Gastroesophageal sphincter (tissue), 4 donors: ENCODE results near the gene CEP131. TPM values are rescaled to one million over a fixed set of nuclear protein-coding genes. Genes with fewer than 3 reads are reported as not detected.

ENCODE experiments used
- ATAC-seq: fragments of 150-250 bp; one replicate; pipeline ENCODE4 v1.9.1; 2016; ENCODE audit warnings: mild to moderate bottlenecking, moderate library complexity
- H3K27ac ChIP-seq, 4 donors: fragments of 200-600 bp; sonication (generic) in 3 of 4; 1 replicate in 3 of 4; 2 replicates in 1 of 4; pipeline ENCODE4 v1.5.1; 2016 to 2019
- H3K27me3 ChIP-seq: fragments of 200-600 bp; sonication (generic); one replicate; pipeline ENCODE4 v1.5.1; 2019
- H3K36me3 ChIP-seq, 2 donors: fragments of 200-600 bp; sonication (generic); one replicate each; pipeline ENCODE4 v1.5.1; 2019; ENCODE audit warnings: control low read depth in 1 of 2
- H3K4me1 ChIP-seq, 3 donors: fragments of 200-600 bp; sonication (generic); 1 replicate in 2 of 3; 2 replicates in 1 of 3; pipeline ENCODE4 v1.5.1; 2016 to 2019; ENCODE audit warnings: control low read depth in 2 of 3
- H3K4me3 ChIP-seq, 2 donors: fragments of 200-600 bp; sonication (generic); one replicate each; pipeline ENCODE4 v1.5.1; 2019; ENCODE audit warnings: mild to moderate bottlenecking in 1 of 2, moderate library complexity in 1 of 2
- H3K9me3 ChIP-seq, 3 donors: fragments of 200-600 bp; sonication (generic); one replicate each; pipeline ENCODE4 v1.5.1; 2017 to 2019; ENCODE audit warnings: control low read depth in 2 of 3
- EP300 ChIP-seq: sonication (generic); formaldehyde crosslinking; IDR thresholded peaks from one replicate; pipeline ENCODE4 v1.6.1; 2017; ENCODE audit warnings: antibody characterized with exemption, mild to moderate bottlenecking
- POLR2A ChIP-seq, 2 donors: fragments of 450-650 bp; IDR thresholded peaks; one replicate each; pipeline ENCODE4 v1.6.1; 2017; ENCODE audit warnings: antibody characterized with exemption in 2 of 2, mild to moderate bottlenecking in 2 of 2, moderate library complexity in 1 of 2
- POLR2AphosphoS5 ChIP-seq: sonication (generic); formaldehyde crosslinking; IDR thresholded peaks from one replicate; pipeline ENCODE4 v1.6.1; 2017; ENCODE audit warnings: antibody characterized with exemption
- WGBS, 2 donors: methylation state at CpG; one replicate each; pipeline ENCODE4 v1.1.5; 2018; ENCODE audit warnings: low coverage in 1 of 2; 5-methylcytosine and 5-hydroxymethylcytosine counted together
- total RNA-seq, 4 donors: library from RNA; depleted of rRNA; stranded (reverse); fragments of >200 nt; gene quantifications; one replicate each; pipeline ENCODE4 v1.1.0, GENCODE V29; 2016
- TF ChIP-seq, protein P1 (sequence below), 4 experiments: fragments of 200-600 bp in 2 of 4; fragments of 450-650 bp in 2 of 4; sonication (generic) in 1 of 4; IDR thresholded peaks; one replicate each; pipeline ENCODE4 v1.5.1; 2017 to 2019; ENCODE audit warnings: antibody characterized with exemption in 4 of 4, mild to moderate bottlenecking in 2 of 4, moderate library complexity in 2 of 4

The CEP131 gene
- total RNA-seq, 4 donors from 2014 or later, result 4.4 to 12.0 (median 6.4) TPM

DNA sequence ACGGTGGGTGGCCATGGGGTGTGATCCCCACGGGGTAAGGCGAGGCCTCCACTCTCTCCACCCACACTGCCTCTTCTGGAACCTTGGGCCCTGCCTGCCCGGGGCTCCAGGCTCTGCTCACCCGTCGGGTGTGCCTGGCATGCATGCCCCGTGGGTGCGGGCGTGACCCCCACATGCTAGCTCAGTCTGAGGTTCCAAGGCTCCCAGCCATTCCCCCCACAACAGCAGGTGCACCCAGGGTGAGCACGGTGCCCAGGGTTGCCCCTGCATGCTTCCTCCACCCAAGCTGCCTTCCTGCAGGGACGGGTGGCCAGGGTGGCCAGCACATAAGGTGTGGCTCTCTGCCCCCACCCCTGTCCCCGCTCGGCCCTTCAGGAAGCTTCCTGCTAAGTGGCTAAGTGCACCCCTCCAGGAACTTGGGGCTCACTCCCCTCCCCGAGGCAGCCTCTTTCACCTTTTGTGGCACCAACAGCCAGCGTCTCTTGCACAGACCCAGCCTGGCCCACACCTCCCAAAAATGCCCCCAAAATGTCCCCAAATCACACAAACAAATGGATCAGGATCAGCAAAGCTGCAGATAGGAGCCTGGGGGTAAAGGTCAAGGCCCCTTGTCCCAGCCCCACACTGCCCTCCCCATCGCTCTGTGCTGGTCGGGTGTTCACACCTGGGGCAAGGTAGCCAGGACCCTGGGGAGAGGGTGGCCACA lies 78.9 kb downstream of the CEP131 start:
- H3K9me3 ChIP-seq, result no peaks in the 10 kb centered on the region
- ATAC-seq, result no peak
- H3K36me3 ChIP-seq, result no peaks in the 10 kb centered on the region
- 100% methylated on average over 1 of the region's 17 CpGs; no CpG with 5 or more reads in 1 of the 2 donors for WGBS, 2 donors
- H3K27ac ChIP-seq, result no peak overlapping the region
- TF ChIP-seq POLR2AphosphoS5, result no peak
- TF ChIP-seq, protein P1, sequence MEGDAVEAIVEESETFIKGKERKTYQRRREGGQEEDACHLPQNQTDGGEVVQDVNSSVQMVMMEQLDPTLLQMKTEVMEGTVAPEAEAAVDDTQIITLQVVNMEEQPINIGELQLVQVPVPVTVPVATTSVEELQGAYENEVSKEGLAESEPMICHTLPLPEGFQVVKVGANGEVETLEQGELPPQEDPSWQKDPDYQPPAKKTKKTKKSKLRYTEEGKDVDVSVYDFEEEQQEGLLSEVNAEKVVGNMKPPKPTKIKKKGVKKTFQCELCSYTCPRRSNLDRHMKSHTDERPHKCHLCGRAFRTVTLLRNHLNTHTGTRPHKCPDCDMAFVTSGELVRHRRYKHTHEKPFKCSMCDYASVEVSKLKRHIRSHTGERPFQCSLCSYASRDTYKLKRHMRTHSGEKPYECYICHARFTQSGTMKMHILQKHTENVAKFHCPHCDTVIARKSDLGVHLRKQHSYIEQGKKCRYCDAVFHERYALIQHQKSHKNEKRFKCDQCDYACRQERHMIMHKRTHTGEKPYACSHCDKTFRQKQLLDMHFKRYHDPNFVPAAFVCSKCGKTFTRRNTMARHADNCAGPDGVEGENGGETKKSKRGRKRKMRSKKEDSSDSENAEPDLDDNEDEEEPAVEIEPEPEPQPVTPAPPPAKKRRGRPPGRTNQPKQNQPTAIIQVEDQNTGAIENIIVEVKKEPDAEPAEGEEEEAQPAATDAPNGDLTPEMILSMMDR (IDR thresholded peaks at IDR 0.05), result no peak
- TF ChIP-seq POLR2A (IDR thresholded peaks at IDR 0.05), result no peak
- no peak for TF ChIP-seq EP300
- peaks cover 0 to 13% (median 4%) of the 10 kb centered on the region in 3 donors for H3K4me1 ChIP-seq
- no peak overlapping the region for H3K4me3 ChIP-seq
- H3K27me3 ChIP-seq, result no peaks in the 10 kb centered on the region

DNA sequence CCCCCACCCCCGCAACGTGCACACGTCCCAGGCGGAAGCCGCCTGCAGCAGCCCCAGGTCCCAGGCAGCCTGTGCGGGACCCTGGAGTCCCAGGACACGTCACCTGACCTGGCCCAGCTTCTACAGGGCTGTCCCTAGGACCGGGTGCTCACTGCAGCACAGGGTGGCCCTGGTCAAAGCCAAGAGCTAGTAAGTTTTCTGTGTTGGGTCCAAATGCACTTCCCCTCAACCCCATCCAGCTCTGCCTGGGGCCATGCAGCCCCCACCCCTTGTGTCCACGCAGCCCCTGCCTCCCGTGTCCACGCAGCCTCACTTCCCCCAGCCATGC lies 79.6 kb downstream of the CEP131 start:
- TF ChIP-seq POLR2AphosphoS5 (no peak), POLR2A (IDR thresholded peaks at IDR 0.05) (no peak), EP300 (no peak)
- TF ChIP-seq, protein P1 (IDR thresholded peaks at IDR 0.05), result no peak
- Histone ChIP-seq H3K36me3 (no peaks in the 10 kb centered on the region), H3K27me3 (no peaks in the 10 kb centered on the region), H3K9me3 (no peaks in the 10 kb centered on the region), H3K27ac (no peak overlapping the region), H3K4me1 (peaks cover 0 to 13% (median 4%) of the 10 kb centered on the region in 3 donors), H3K4me3 (no peak overlapping the region)
- WGBS, 2 donors, result no CpG with 5 or more reads among the region's 11 CpGs
- peak; percentile 30 for ATAC-seq

DNA sequence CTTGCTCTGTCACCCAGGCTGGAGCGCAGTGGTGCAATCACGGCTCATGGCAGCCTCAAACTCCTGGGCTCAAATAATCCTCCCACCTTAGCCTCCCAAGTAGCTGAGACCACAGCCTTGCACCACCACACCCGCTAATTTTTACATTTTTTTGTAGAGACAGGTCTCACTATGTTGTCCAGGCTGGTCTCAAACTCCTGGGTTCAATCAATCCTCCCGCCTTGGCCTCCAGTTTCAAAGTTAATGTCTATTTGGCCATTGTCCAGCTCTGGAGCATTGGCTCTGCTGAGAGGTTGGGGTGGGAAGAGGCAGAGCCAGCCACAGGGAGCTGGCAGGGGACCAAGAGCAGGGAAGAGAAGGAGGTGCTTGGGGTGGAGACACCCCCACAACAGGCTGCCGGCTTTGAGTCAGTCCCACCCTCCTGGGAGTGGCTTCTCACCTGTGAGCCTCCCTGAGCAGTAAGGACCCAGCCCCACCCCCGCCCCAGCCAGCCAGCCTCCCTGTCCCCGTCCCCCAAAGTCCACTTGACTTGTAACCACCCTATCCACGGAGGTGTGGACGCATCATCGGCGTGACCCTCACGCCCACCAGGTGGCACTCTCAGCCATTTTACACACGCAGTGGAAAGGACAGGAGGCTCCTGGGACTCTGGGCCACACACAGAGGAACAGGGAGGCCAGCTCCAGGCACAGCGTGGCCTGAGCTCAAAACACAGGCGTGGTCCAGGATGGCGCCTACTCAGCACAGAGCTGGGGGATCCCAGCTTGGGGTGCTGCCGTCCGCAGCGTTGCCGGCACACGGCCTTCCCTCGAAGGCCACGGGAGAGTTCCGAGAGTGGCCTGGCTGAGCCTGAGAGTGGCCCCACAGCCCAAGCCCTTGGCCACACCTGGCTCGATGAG lies 80.2 kb downstream of the CEP131 start:
- no peaks in the 10 kb centered on the region for H3K36me3 ChIP-seq
- TF ChIP-seq, protein P1 (IDR thresholded peaks at IDR 0.05), result peak in 3 of 4 experiments; percentile 56 to 86 (median 70)
- no peak for TF ChIP-seq EP300
- TF ChIP-seq POLR2A (IDR thresholded peaks at IDR 0.05), result no peak
- no peak for TF ChIP-seq POLR2AphosphoS5
- no peak overlapping the region for H3K27ac ChIP-seq
- H3K4me1 ChIP-seq, result peaks cover 0 to 13% (median 4%) of the 10 kb centered on the region in 3 donors
- H3K27me3 ChIP-seq, result no peaks in the 10 kb centered on the region
- peak; percentile 92 for ATAC-seq
- H3K9me3 ChIP-seq, result no peaks in the 10 kb centered on the region
- whole genome bisulfite sequencing, 2 donors, result 56 to 85% methylated on average over 3 to 4 of the region's 25 CpGs
- no peak overlapping the region for H3K4me3 ChIP-seq

DNA sequence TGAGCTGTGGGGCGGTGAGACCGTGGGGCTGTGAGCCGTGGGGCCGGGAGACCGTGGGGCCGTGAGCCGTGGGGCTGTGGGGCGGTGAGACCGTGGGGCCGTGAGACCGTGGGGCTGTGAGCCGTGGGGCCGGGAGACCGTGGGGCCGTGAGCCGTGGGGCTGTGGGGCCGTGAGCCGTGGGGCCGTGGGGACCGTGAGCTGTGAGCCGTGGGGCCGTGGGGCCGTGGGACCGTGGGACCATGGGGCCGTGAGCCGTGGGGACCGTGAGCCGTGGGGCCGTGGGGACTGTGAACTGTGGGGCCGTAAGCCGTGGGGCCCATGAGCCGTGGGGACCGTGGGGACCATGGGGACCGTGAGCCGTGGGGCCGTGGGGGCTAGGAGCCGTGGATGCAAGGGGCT lies 82.1 kb downstream of the CEP131 start:
- H3K27me3 ChIP-seq, result no peaks in the 10 kb centered on the region
- no peak for ATAC-seq
- WGBS, 2 donors, result no CpG with 5 or more reads among the region's 37 CpGs
- H3K9me3 ChIP-seq, result no peaks in the 10 kb centered on the region
- peaks cover 0 to 13% (median 4%) of the 10 kb centered on the region in 3 donors for H3K4me1 ChIP-seq
- no peak overlapping the region for H3K27ac ChIP-seq
- no peak for TF ChIP-seq POLR2AphosphoS5
- TF ChIP-seq EP300, result no peak
- TF ChIP-seq, protein P1 (IDR thresholded peaks at IDR 0.05), result no peak
- TF ChIP-seq POLR2A (IDR thresholded peaks at IDR 0.05), result no peak
- no peak overlapping the region for H3K4me3 ChIP-seq
- H3K36me3 ChIP-seq, result no peaks in the 10 kb centered on the region
